ENCODE data around the gene AMER3.

Gene AMER3

GRCh38 chr2:130756053-130756873, 923 bp downstream of the AMER3 start:
- DNase-seq = no peak

GRCh38 chr2:130756874-130757668, 1.7 kb downstream of the AMER3 start:
- no peak for DNase-seq

GRCh38 chr2:130759906-130760753, 4.8 kb downstream of the AMER3 start:
- no peak for DNase-seq

GRCh38 chr2:130760754-130761751, 5.7 kb downstream of the AMER3 start:
- DNase-seq = no peak

- DNase-seq = no peak
Measured at GRCh38 chr2:130762031-130762909, 6.9 kb downstream of the AMER3 start.

- no peak for DNase-seq
Measured at GRCh38 chr2:130762910-130763385, 7.6 kb downstream of the AMER3 start.

GRCh38 chr2:130763405-130763804, 8.1 kb downstream of the AMER3 start:
- no peak for DNase-seq

- DNase-seq = no peak
Measured at GRCh38 chr2:130764035-130764820, 8.9 kb downstream of the AMER3 start.

- no peak for DNase-seq
Measured at GRCh38 chr2:130764821-130765115, 9.4 kb downstream of the AMER3 start.

- no peak for DNase-seq
Measured at GRCh38 chr2:130765464-130765863, 10.1 kb downstream of the AMER3 start.

- no peak for DNase-seq
Measured at GRCh38 chr2:130766037-130766436, 10.7 kb downstream of the AMER3 start.

- DNase-seq = no peak
Measured at GRCh38 chr2:130766711-130767407, 11.5 kb downstream of the AMER3 start.

- no peak for DNase-seq
Measured at GRCh38 chr2:130767408-130767775, 12.1 kb downstream of the AMER3 start.

- no peak for DNase-seq
Measured at GRCh38 chr2:130768191-130768855, 13.0 kb downstream of the AMER3 start.

- DNase-seq = no peak
Measured at GRCh38 chr2:130769343-130769907, 14.1 kb downstream of the AMER3 start.

- DNase-seq = no peak
Measured at GRCh38 chr2:130776550-130776949, 21.2 kb downstream of the AMER3 start.

- DNase-seq = no peak
Measured at GRCh38 chr2:130778781-130779180, 23.4 kb downstream of the AMER3 start.

- DNase-seq = no peak
Measured at GRCh38 chr2:130785466-130786055, 30.2 kb downstream of the AMER3 start.
